GM12892 (cell line): ENCODE data around the gene CERT1.

ENCODE experiments used
- POLR2A ChIP-seq: IDR thresholded peaks from 2 replicates; pipeline ENCODE4 v1.6.1; 2011; ENCODE audit warnings: low read depth, low read length, control low read depth
- POLR2AphosphoS5 ChIP-seq: IDR thresholded peaks from 2 replicates; pipeline ENCODE4 v1.6.1; 2011; ENCODE audit warnings: low read depth, low read length, control low read depth

DNA sequence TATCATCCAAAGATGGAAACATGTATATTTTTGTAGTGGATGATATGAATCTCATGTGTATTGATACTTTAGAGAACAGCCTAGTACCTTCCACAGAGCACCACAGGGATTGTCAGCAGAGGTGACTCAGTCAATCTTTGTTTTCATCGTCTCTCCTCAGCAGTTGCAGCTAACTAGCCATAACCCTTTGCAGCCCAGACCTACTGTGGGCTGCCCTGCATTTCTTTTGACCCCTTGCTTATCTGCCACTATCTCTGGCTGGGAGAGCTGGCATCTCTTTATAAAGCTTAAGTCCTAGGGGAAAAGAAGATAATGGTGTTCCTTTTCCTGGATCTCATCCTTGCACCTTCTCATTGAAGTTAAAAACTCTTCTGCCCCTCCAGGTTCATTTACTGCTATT lies 145.7 kb downstream of the CERT1 start:
- TF ChIP-seq POLR2A = no peak
- TF ChIP-seq POLR2AphosphoS5 = no peak
